Neural cell (in vitro differentiated cells): ENCODE results near the gene DNAH7. TPM values are rescaled to one million over a fixed set of nuclear protein-coding genes. Genes with fewer than 3 reads are reported as not detected.

Experiments
- H2AFZ ChIP-seq: fragments of 200-600, 300-800 bp; sonication (generic), shearing (Covaris generic); 2 replicates; pipeline ENCODE4 v1.6.0; 2014; ENCODE audit warnings: low read depth, mild to moderate bottlenecking, antibody characterized with exemption, low read length, moderate library complexity
- H3F3A ChIP-seq: fragments of 200-600 bp; shearing (Covaris generic); 2 replicates; pipeline ENCODE4 v1.6.1; 2016; ENCODE audit warnings: mild to moderate bottlenecking, moderate library complexity, mixed read lengths, antibody characterized with exemption, low read length; ENCODE audit not compliant: insufficient read depth, poor library complexity, severe bottlenecking
- H3K27ac ChIP-seq: fragments of 200-600, 300-800 bp; sonication (generic), shearing (Covaris generic); 2 replicates; pipeline ENCODE4 v1.5.1; 2014; ENCODE audit warnings: mild to moderate bottlenecking, low read length, moderate library complexity
- H3K27me3 ChIP-seq: fragments of 300-800, 200-600 bp; sonication (generic), shearing (Covaris generic); 2 replicates; pipeline ENCODE4 v1.6.0; 2014; ENCODE audit warnings: mild to moderate bottlenecking, low read depth, low read length, moderate library complexity; ENCODE audit not compliant: insufficient read depth
- H3K36me3 ChIP-seq: fragments of 300-800, 200-600 bp; sonication (generic), shearing (Covaris generic); 2 replicates; pipeline ENCODE4 v1.5.1; 2014; ENCODE audit warnings: mild to moderate bottlenecking, antibody characterized with exemption, low read length, moderate library complexity; ENCODE audit not compliant: insufficient read depth
- H3K4me2 ChIP-seq: fragments of 300-800, 200-600 bp; sonication (generic), shearing (Covaris generic); 2 replicates; pipeline ENCODE4 v1.6.0; 2014; ENCODE audit warnings: mild to moderate bottlenecking, low read length
- H3K4me3 ChIP-seq: fragments of 300-800, 200-600 bp; sonication (generic), shearing (Covaris generic); 2 replicates; pipeline ENCODE4 v1.5.1; 2014; ENCODE audit warnings: mild to moderate bottlenecking, low read length, moderate library complexity
- H3K79me2 ChIP-seq: fragments of 200-600 bp; shearing (Covaris generic); replicated peaks from 2 replicates; pipeline ENCODE4 v1.6.0; 2014; ENCODE audit warnings: mild to moderate bottlenecking, low read length, moderate library complexity; ENCODE audit not compliant: insufficient read depth
- H3K9ac ChIP-seq: fragments of 300-800, 200-600 bp; sonication (generic), shearing (Covaris generic); 2 replicates; pipeline ENCODE4 v1.6.1; 2016; ENCODE audit warnings: mild to moderate bottlenecking, low read length, mixed read lengths
- H3K9me2 ChIP-seq: fragments of 200-600 bp; shearing (Covaris generic); 2 replicates; pipeline ENCODE4 v1.6.1; 2016; ENCODE audit warnings: mild to moderate bottlenecking, low read length, mixed read lengths; ENCODE audit not compliant: insufficient read depth
- H3K9me3 ChIP-seq: fragments of 200-600, 300-800 bp; sonication (generic), shearing (Covaris generic); 2 replicates; pipeline ENCODE4 v1.6.1; 2016; ENCODE audit warnings: mild to moderate bottlenecking, mixed run types, low read length, moderate library complexity, mixed read lengths
- H4K20me1 ChIP-seq: fragments of 200-600 bp; shearing (Covaris generic); 2 replicates; pipeline ENCODE4 v1.6.1; 2016; ENCODE audit warnings: mild to moderate bottlenecking, mixed run types; ENCODE audit not compliant: insufficient read depth
- CTCF ChIP-seq: fragments of 450-650 bp; IDR thresholded peaks from 2 replicates; pipeline ENCODE4 v1.5.1; 2014; ENCODE audit warnings: antibody characterized with exemption, mild to moderate bottlenecking, moderate library complexity; ENCODE audit not compliant: poor library complexity, severe bottlenecking
- EP300 ChIP-seq: fragments of 450-650 bp; conservative IDR thresholded peaks from 2 replicates; pipeline ENCODE4 v1.6.1; 2014; ENCODE audit warnings: antibody characterized with exemption, mild to moderate bottlenecking, moderate library complexity; ENCODE audit not compliant: poor library complexity, severe bottlenecking
- EZH2 ChIP-seq: fragments of 200-600, 300-800 bp; shearing (Covaris generic), sonication (generic); IDR thresholded peaks from 2 replicates; pipeline ENCODE4 v1.6.1; 2014; ENCODE audit warnings: antibody characterized with exemption, low read length, borderline replicate concordance, mild to moderate bottlenecking; ENCODE audit not compliant: insufficient read depth, poor library complexity, severe bottlenecking
- MXI1 ChIP-seq: fragments of 450-650 bp; conservative IDR thresholded peaks from 2 replicates; pipeline ENCODE4 v1.6.1; 2014; ENCODE audit warnings: antibody characterized with exemption, mild to moderate bottlenecking; ENCODE audit not compliant: poor library complexity, severe bottlenecking
- POLR2AphosphoS5 ChIP-seq: IDR thresholded peaks from 2 replicates; pipeline ENCODE4 v1.6.1; 2012
- RAD21 ChIP-seq: fragments of 450-650 bp; conservative IDR thresholded peaks from 2 replicates; pipeline ENCODE4 v1.6.1; 2014; ENCODE audit warnings: antibody characterized with exemption, mild to moderate bottlenecking, moderate library complexity
- REST ChIP-seq: IDR thresholded peaks from 2 replicates; pipeline ENCODE4 v1.6.1; 2012; ENCODE audit warnings: borderline replicate concordance
- SMC3 ChIP-seq: fragments of 450-650 bp; conservative IDR thresholded peaks from 2 replicates; pipeline ENCODE4 v1.6.1; 2014; ENCODE audit warnings: antibody characterized with exemption, mild to moderate bottlenecking, moderate library complexity; ENCODE audit not compliant: poor library complexity
- TAF1 ChIP-seq: IDR thresholded peaks from 2 replicates; pipeline ENCODE4 v1.6.1; 2012; ENCODE audit warnings: low read depth
- polyA plus RNA-seq: library from polyadenylated mRNA; depleted of rRNA; stranded (reverse); fragments of >200 nt; gene quantifications from 2 replicates; pipeline ENCODE4 v1.2.3, GENCODE V29; 2014

The DNAH7 gene
- polyA plus RNA-seq, 1 donor from 2014 or later: 0.67 TPM

GRCh38 chr2:195859513-195859912 is 209.1 kb downstream of the DNAH7 start:
- H3K9ac ChIP-seq: no peak overlapping the region
- no peaks in the 10 kb centered on the region for H3K36me3 ChIP-seq
- no peak overlapping the region for H3K4me3 ChIP-seq
- H3K79me2 ChIP-seq: no peaks in the 10 kb centered on the region
- H3K27me3 ChIP-seq: no peaks in the 10 kb centered on the region
- TF ChIP-seq POLR2AphosphoS5 (no peak), REST (no peak), MXI1 (no peak), TAF1 (no peak), CTCF (no peak), EZH2 (no peak), EP300 (no peak), SMC3 (no peak), RAD21 (no peak)
- H3K9me3 ChIP-seq: no peaks in the 10 kb centered on the region
- no peak overlapping the region for H3K27ac ChIP-seq
- no peaks in the 10 kb centered on the region for H3K9me2 ChIP-seq
- H3F3A ChIP-seq: no peaks in the 10 kb centered on the region
- no peak overlapping the region for H3K4me2 ChIP-seq
- no peak overlapping the region for H2AFZ ChIP-seq
- H4K20me1 ChIP-seq: no peaks in the 10 kb centered on the region

- H3K4me2 ChIP-seq: no peak overlapping the region
- H3K4me3 ChIP-seq: no peak overlapping the region
- H3K9me2 ChIP-seq: no peaks in the 10 kb centered on the region
- H3K27ac ChIP-seq: no peak overlapping the region
- no peaks in the 10 kb centered on the region for H3K79me2 ChIP-seq
- H3K9me3 ChIP-seq: no peaks in the 10 kb centered on the region
- no peaks in the 10 kb centered on the region for H3K27me3 ChIP-seq
- no peak for TF ChIP-seq REST
- no peak for TF ChIP-seq CTCF
- TF ChIP-seq MXI1: no peak
- TF ChIP-seq EZH2: no peak
- TF ChIP-seq POLR2AphosphoS5: no peak
- TF ChIP-seq EP300: no peak
- TF ChIP-seq SMC3: no peak
- no peak for TF ChIP-seq TAF1
- no peaks in the 10 kb centered on the region for H3K36me3 ChIP-seq
- no peak overlapping the region for H3K9ac ChIP-seq
- no peaks in the 10 kb centered on the region for H4K20me1 ChIP-seq
- H3F3A ChIP-seq: no peaks in the 10 kb centered on the region
- no peak overlapping the region for H2AFZ ChIP-seq
Measured at GRCh38 chr2:195857132-195857531, 211.5 kb downstream of the DNAH7 start.
